Progenitor cell of endocrine pancreas (in vitro differentiated cells): Measurements from ENCODE around the gene KIF18B. TPM values are rescaled to one million over a fixed set of nuclear protein-coding genes. Genes with fewer than 3 reads are reported as not detected.

ENCODE experiments used
- DNase-seq: peaks from one replicate; pipeline ENCODE4 v3.0.0; 2021; ENCODE audit warnings: low spot score; ENCODE audit not compliant: unreplicated experiment
- H3K27ac Mint-ChIP-seq: 2 replicates; pipeline ENCODE4 v1.8.0; 2021; ENCODE audit warnings: mild to moderate bottlenecking, moderate library complexity, mixed read lengths
- H3K27me3 Mint-ChIP-seq: 2 replicates; pipeline ENCODE4 v1.8.0; 2021; ENCODE audit warnings: mixed read lengths
- H3K36me3 Mint-ChIP-seq: 2 replicates; pipeline ENCODE4 v1.8.0; 2022; ENCODE audit warnings: mixed read lengths; ENCODE audit not compliant: insufficient read depth
- H3K4me1 Mint-ChIP-seq: 2 replicates; pipeline ENCODE4 v1.8.0; 2021; ENCODE audit warnings: low read depth, mixed read lengths
- H3K4me3 Mint-ChIP-seq: 2 replicates; pipeline ENCODE4 v1.8.0; 2021; ENCODE audit warnings: low read depth, mild to moderate bottlenecking, moderate library complexity, mixed read lengths
- H3K9me3 Mint-ChIP-seq: 2 replicates; pipeline ENCODE4 v1.8.0; 2021; ENCODE audit warnings: low read depth, mixed read lengths
- total RNA-seq: library from RNA; stranded (reverse); gene quantifications from 2 replicates; pipeline ENCODE4 v1.2.1, GENCODE V29; 2021
- TF ChIP-seq, protein P1 (sequence below): fragments of 200-600 bp; sonication (generic); IDR thresholded peaks from one replicate; pipeline ENCODE4 v1.5.0; 2021; ENCODE audit warnings: antibody characterized with exemption, mild to moderate bottlenecking; ENCODE audit not compliant: unreplicated experiment

The KIF18B gene
- total RNA-seq, 1 donor from 2014 or later = 27.7 TPM

DNA sequence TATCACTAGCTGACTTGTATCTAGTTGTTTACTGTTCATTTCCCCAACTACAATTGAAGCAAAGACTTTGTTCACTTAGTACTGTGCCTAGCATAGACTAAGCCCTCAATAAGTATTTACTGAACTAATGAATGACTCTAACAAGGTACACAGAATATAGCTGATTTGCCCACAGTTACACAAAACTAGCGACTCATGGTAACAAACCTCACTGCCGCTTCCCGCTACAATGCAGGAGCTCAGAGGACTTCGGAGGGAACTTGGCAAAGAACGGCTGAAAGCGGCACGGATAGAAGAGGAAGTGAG, 48.9 kb downstream of the KIF18B start:
- no peaks in the 10 kb centered on the region for H3K27me3 Mint-ChIP-seq
- TF ChIP-seq, protein P1, sequence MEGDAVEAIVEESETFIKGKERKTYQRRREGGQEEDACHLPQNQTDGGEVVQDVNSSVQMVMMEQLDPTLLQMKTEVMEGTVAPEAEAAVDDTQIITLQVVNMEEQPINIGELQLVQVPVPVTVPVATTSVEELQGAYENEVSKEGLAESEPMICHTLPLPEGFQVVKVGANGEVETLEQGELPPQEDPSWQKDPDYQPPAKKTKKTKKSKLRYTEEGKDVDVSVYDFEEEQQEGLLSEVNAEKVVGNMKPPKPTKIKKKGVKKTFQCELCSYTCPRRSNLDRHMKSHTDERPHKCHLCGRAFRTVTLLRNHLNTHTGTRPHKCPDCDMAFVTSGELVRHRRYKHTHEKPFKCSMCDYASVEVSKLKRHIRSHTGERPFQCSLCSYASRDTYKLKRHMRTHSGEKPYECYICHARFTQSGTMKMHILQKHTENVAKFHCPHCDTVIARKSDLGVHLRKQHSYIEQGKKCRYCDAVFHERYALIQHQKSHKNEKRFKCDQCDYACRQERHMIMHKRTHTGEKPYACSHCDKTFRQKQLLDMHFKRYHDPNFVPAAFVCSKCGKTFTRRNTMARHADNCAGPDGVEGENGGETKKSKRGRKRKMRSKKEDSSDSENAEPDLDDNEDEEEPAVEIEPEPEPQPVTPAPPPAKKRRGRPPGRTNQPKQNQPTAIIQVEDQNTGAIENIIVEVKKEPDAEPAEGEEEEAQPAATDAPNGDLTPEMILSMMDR = no peak
- peak overlapping the region; percentile 88 for H3K4me3 Mint-ChIP-seq
- H3K9me3 Mint-ChIP-seq = no peaks in the 10 kb centered on the region
- peaks cover 14% of the 10 kb centered on the region for H3K4me1 Mint-ChIP-seq
- peaks cover 1% of the 10 kb centered on the region for H3K36me3 Mint-ChIP-seq
- H3K27ac Mint-ChIP-seq = peak overlapping the region; percentile 100
- no peak for DNase-seq

DNA sequence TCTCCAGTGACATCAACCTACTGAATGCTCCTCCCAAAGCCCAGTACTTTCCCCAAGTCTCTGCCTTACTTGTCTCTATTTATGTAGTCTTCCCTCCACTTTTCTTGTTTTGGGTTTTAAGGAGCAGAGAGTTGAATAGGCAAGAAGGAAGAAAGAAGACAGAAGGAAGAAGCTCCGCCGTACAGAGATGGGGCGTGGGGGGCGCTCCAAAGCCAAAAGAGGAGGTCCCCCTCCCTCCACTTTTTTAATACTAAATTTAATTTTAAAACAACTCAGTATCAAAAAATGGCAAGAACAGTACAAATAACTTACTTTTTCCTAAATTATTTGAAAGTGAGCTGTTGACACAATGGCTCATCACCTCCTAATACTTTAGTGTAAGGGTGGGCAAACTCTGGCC, 52.9 kb downstream of the KIF18B start:
- Mint-ChIP-seq H3K36me3 (peaks cover 8% of the 10 kb centered on the region), H3K27me3 (no peaks in the 10 kb centered on the region), H3K4me1 (peaks cover 10% of the 10 kb centered on the region), H3K4me3 (no peak overlapping the region), H3K9me3 (no peaks in the 10 kb centered on the region), H3K27ac (no peak overlapping the region)
- no peak for DNase-seq
- TF ChIP-seq, protein P1 = no peak

- DNase-seq = no peak
- H3K27ac Mint-ChIP-seq = no peak overlapping the region
- H3K4me1 Mint-ChIP-seq = no peaks in the 10 kb centered on the region
- no peaks in the 10 kb centered on the region for H3K9me3 Mint-ChIP-seq
- peaks cover 8% of the 10 kb centered on the region for H3K36me3 Mint-ChIP-seq
- no peak overlapping the region for H3K4me3 Mint-ChIP-seq
- no peaks in the 10 kb centered on the region for H3K27me3 Mint-ChIP-seq
- TF ChIP-seq, protein P1 = no peak
Observed at GRCh38 chr17:44892250-44892649, 55.3 kb downstream of the KIF18B start.

GRCh38 chr17:44889003-44889402, 58.6 kb downstream of the KIF18B start:
- DNase-seq = no peak
- H3K4me1 Mint-ChIP-seq = no peaks in the 10 kb centered on the region
- peaks cover 9% of the 10 kb centered on the region for H3K36me3 Mint-ChIP-seq
- H3K27me3 Mint-ChIP-seq = no peaks in the 10 kb centered on the region
- H3K9me3 Mint-ChIP-seq = no peaks in the 10 kb centered on the region
- H3K27ac Mint-ChIP-seq = no peak overlapping the region
- no peak overlapping the region for H3K4me3 Mint-ChIP-seq
- TF ChIP-seq, protein P1 = no peak

DNA sequence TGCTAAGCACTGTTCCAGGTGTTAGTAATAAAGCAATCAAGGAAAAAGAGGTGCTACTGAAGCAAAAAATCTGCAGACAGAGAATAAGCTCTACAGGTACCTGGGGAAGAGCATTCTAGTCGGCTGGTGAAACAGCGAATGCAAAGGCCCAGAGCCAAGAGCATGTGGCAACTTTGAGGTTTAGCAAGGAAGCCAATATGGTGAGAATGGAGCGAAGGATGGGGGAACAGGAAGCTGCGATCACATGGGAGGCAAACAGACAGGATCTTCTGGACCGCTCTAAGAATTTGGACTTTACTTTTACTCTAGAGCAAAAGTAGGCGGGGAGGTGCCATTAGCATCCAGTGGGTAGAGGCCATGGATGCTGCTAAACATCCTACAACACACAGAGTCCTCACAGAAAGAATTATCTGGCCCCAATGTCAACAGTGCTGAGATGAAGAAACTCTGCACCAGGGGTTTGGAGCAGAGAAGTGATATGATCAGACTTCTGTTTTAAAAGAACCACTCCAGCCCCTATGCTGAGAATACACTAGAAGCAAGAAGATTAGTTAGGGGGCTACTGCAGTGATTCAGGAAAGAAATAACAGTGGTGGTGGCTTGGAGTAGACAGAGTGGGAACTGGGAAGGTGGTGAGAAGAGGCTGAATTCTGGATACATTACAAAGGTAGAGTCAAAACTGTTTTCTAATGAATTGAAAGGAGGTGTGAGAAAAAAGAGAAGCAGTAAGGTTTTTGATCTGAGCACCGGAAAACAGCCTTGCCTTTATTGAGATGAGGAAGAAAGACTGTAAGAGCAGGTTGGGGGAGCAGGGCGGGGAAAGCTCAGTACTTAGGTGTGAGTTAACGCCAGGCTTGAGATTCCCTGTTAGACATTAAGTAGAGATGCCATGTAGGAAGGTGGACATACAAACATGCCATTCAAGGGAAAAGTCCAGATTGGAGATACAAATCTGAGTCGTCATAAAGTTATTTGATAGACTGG, 59.3 kb downstream of the KIF18B start:
- Mint-ChIP-seq H3K27ac (no peak overlapping the region), H3K9me3 (no peaks in the 10 kb centered on the region), H3K4me1 (no peaks in the 10 kb centered on the region), H3K4me3 (no peak overlapping the region), H3K27me3 (no peaks in the 10 kb centered on the region), H3K36me3 (peaks cover 12% of the 10 kb centered on the region)
- TF ChIP-seq, protein P1 = no peak
- DNase-seq = no peak
